GM12874 (cell line): ENCODE measurements around the gene ARHGEF4.

ENCODE experiments used
- CTCF ChIP-seq: IDR thresholded peaks from 2 replicates; pipeline ENCODE4 v1.5.1; 2011; ENCODE audit warnings: low read depth, mild to moderate bottlenecking, control low read depth, low read length, moderate library complexity; ENCODE audit not compliant: insufficient read depth

The ARHGEF4 gene

DNA sequence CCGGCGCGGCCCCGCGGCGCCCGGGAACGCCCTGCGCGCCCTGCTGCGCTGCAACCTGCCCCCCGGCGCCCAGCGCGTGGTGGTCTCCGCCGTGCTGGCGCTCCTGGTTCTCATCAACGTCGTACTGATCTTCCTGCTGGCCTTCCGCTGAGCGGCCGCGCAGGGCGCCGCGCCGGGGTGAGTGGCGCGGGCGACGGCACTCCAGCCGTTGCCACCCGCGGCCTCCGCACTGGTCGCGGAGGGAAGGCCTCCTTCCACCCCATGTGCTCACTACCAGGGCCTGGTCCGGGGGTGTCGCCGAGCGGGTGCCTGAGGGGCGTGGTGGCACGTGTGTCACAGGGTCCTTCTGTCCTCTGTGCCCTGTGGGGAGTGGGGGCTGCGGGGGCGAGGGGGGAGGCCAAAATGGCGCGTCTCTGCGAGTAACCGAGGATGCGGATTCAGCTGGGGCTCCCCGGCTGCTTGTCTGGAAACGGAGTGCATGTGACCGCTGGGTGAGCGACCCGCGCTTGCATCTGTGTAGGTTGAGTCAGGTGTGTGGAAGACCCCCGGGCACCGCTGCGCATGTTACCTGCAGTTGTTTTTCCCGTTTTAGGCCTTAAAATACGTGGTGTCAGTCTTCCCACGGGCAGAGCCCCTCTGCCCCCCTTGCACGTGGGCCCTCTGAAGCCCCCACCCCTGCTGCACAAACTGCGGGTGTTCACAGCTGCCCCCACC lies 198.6 kb downstream of the ARHGEF4 start:
- no peak for TF ChIP-seq CTCF

DNA sequence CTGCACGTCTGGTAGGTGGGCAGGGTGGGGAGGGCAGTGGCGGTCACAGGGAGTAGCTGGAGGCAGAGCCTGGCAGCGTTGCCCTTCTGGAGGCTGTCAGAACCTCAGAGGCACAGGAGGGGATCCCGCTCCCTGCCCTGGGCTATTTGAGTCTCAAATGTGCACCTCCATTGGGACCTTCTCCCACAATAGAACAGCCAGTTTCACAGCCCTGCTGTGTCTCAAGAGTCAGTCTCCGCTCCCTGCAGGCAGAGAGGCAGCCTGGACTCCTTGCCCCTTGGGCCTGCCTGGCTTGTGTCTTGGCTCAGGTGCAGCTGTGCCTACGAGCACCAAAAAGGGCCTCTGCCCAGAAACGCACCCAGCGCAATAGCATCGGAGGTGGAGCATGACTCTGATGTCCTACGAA lies 199.1 kb downstream of the ARHGEF4 start:
- TF ChIP-seq CTCF = no peak

GRCh38 chr2:131036269-131036668 lies 199.6 kb downstream of the ARHGEF4 start:
- TF ChIP-seq CTCF = no peak

DNA sequence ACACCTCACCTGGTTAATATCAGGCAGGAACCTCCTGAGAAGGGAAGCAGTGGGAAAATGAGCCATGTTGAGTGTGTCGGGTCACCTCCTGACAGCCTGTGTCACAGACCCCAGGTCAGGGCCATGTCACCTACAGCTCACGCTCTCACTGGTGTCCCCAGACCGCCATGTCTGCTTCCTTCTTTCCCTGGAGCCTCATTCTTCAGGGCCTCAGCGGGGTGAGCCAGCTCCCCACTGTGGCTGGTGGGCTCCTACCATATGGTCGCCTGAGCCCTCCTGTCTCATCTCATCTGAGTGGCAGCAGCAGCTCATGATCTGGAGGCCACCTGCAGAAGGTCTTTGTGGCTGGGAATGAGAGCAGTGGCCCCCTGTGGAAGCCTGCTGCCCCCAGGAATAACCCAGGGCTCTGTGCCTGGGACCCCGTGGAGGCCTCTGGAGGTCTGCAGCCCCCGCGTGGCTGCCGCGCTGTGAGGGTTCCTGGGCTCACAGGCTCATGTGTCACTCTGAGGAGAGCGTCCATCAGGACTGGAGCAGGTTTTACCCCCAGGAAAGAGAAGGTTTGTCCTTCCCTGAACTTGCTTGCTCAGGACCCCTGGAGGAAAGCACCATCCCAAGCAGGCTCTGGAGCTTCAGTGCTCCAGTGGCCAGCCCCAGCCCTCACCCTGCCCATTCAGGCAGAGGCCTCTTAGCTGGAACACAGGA lies 200.1 kb downstream of the ARHGEF4 start:
- no peak for TF ChIP-seq CTCF

GRCh38 chr2:131037398-131038257 lies 200.9 kb downstream of the ARHGEF4 start:
- TF ChIP-seq CTCF = no peak

- no peak for TF ChIP-seq CTCF
These were observed 201.8 kb downstream of the ARHGEF4 start for GRCh38 chr2:131038258-131039100.

DNA sequence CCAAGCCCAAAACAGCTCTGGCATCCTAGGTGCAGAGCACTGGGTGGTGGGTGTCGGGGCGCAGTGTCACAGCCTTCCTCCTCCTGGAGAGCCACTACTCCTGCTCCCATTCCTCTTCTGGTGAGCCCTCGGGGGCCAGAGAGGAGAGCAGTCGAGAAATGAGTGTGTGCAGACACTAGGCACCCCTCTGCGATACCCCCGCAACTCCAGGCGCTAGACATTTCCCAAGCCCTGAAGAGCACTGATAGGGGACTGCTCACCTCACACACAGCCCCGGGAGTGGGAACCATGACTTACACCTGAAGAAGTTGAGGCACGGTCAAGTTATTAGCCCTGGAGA lies 202.4 kb downstream of the ARHGEF4 start:
- no peak for TF ChIP-seq CTCF
